Measurements from ENCODE around the gene OSBPL10.

- TF ChIP-seq CTCF (IDR thresholded peaks at IDR 0.05): no peak
- TF ChIP-seq POLR2AphosphoS5 (IDR thresholded peaks at IDR 0.05): no peak
- no peak for TF ChIP-seq POLR2A (IDR thresholded peaks at IDR 0.05)
Observed at GRCh38 chr3:31723701-31724100, 257.4 kb downstream of the OSBPL10 start.

All from stomach (tissue), 4 donors.